MM.1S (cell line): ENCODE data around the gene NT5C1A.

ENCODE experiments used
- DNase-seq: peaks from one replicate; pipeline ENCODE4 v3.0.0-alpha.2; 2015
- H2AFZ ChIP-seq: fragments of 300-600 bp; sonication (generic); 2 replicates; pipeline ENCODE4 v1.6.0; 2016; ENCODE audit warnings: antibody characterized with exemption, low read length
- H3F3A ChIP-seq: fragments of 300-600 bp; sonication (generic); 2 replicates; pipeline ENCODE4 v1.6.1; 2016; ENCODE audit warnings: mild to moderate bottlenecking, antibody characterized with exemption, low read length, moderate library complexity, mixed read lengths; ENCODE audit not compliant: insufficient read depth
- H3K27ac ChIP-seq: fragments of 300-600 bp; sonication (generic); 2 replicates; pipeline ENCODE4 v1.5.1; 2016; ENCODE audit warnings: mild to moderate bottlenecking, low read length
- H3K27me3 ChIP-seq: fragments of 300-600 bp; sonication (generic); replicated peaks from 2 replicates; pipeline ENCODE4 v1.6.0; 2016; ENCODE audit warnings: low read length; ENCODE audit not compliant: insufficient read depth
- H3K36me3 ChIP-seq: fragments of 300-600 bp; sonication (generic); replicated peaks from 2 replicates; pipeline ENCODE4 v1.6.1; 2016; ENCODE audit warnings: mild to moderate bottlenecking, low read length, mixed read lengths; ENCODE audit not compliant: insufficient read depth
- H3K4me1 ChIP-seq: fragments of 300-600 bp; sonication (generic); 2 replicates; pipeline ENCODE4 v1.6.1; 2016; ENCODE audit warnings: low read length, mixed read lengths
- H3K4me2 ChIP-seq: fragments of 300-600 bp; sonication (generic); 2 replicates; pipeline ENCODE4 v1.6.0; 2016; ENCODE audit warnings: low read depth, low read length
- H3K4me3 ChIP-seq: fragments of 300-600 bp; sonication (generic); 2 replicates; pipeline ENCODE4 v1.5.1; 2016; ENCODE audit warnings: low read length, mixed read lengths
- H3K79me2 ChIP-seq: fragments of 300-600 bp; sonication (generic); 2 replicates; pipeline ENCODE4 v1.6.1; 2016; ENCODE audit warnings: mixed run types, low read length, mixed read lengths
- H3K9ac ChIP-seq: fragments of 300-600 bp; sonication (generic); 2 replicates; pipeline ENCODE4 v1.6.1; 2016; ENCODE audit warnings: low read length, mixed read lengths
- H3K9me2 ChIP-seq: fragments of 300-600 bp; sonication (generic); replicated peaks from 2 replicates; pipeline ENCODE4 v1.6.1; 2016; ENCODE audit warnings: mild to moderate bottlenecking, low read length, mixed read lengths; ENCODE audit not compliant: insufficient read depth
- H3K9me3 ChIP-seq: fragments of 300-600 bp; sonication (generic); replicated peaks from 2 replicates; pipeline ENCODE4 v1.6.1; 2016; ENCODE audit warnings: mild to moderate bottlenecking, low read length, mixed read lengths; ENCODE audit not compliant: insufficient read depth
- H4K20me1 ChIP-seq: fragments of 300-600 bp; sonication (generic); 2 replicates; pipeline ENCODE4 v1.6.1; 2016; ENCODE audit warnings: mild to moderate bottlenecking, low read length, moderate library complexity, mixed read lengths; ENCODE audit not compliant: insufficient read depth
- CTCF ChIP-seq: fragments of 300-600 bp; sonication (generic); IDR thresholded peaks from 2 replicates; pipeline ENCODE4 v1.5.1; 2016; ENCODE audit warnings: antibody characterized with exemption, low read length, mixed read lengths
- EZH2 ChIP-seq: fragments of 300-600 bp; sonication (generic); optimal IDR thresholded peaks from 2 replicates; pipeline ENCODE3; 2017; ENCODE audit warnings: low read depth, mild to moderate bottlenecking, antibody characterized with exemption, low read length, mixed read lengths
- EZH2phosphoT487 ChIP-seq: fragments of 300-600 bp; sonication (generic); IDR thresholded peaks from 2 replicates; pipeline ENCODE4 v1.6.1; 2018; ENCODE audit warnings: antibody characterized with exemption, low read length

NT5C1A gene

GRCh38 chr1:39675220-39675619, 3.3 kb upstream of the NT5C1A start:
- Histone ChIP-seq H3K36me3 (no peaks in the 10 kb centered on the region), H3K79me2 (no peaks in the 10 kb centered on the region), H3K27me3 (0 out of 2 replicates have a peak, but pooled peaks cover 12% of the 10 kb centered on the region), H4K20me1 (no peaks in the 10 kb centered on the region), H3K9ac (no peak overlapping the region), H2AFZ (no peak overlapping the region), H3K4me2 (no peak overlapping the region), H3K4me3 (no peak overlapping the region), H3K9me3 (no peaks in the 10 kb centered on the region), H3K27ac (no peak overlapping the region), H3K9me2 (no peaks in the 10 kb centered on the region), H3K4me1 (peaks cover 12% of the 10 kb centered on the region), H3F3A (peaks cover 4% of the 10 kb centered on the region)
- TF ChIP-seq EZH2phosphoT487 (no peak), CTCF (no peak), EZH2 (no peak)
- DNase-seq, result no peak

GRCh38 chr1:39673215-39673614, 1.3 kb upstream of the NT5C1A start:
- DNase-seq, result no peak
- 0 out of 2 replicates have a peak, but pooled peaks cover 12% of the 10 kb centered on the region for H3K27me3 ChIP-seq

GRCh38 chr1:39672551-39672947, 642 bp upstream of the NT5C1A start:
- no peak overlapping the region for H3K27ac ChIP-seq
- H3K9me3 ChIP-seq, result no peaks in the 10 kb centered on the region
- no peak overlapping the region for H3K9ac ChIP-seq
- peak overlapping the region; percentile 92; the same call in 1 of the 2 replicates for H2AFZ ChIP-seq
- peak overlapping the region; percentile 97; the same call in 1 of the 2 replicates for H3K4me2 ChIP-seq
- H3K79me2 ChIP-seq, result no peaks in the 10 kb centered on the region
- H4K20me1 ChIP-seq, result no peaks in the 10 kb centered on the region
- H3K4me1 ChIP-seq, result peaks cover 4% of the 10 kb centered on the region; the same call in 1 of the 2 replicates
- peak; percentile 32 for DNase-seq
- TF ChIP-seq CTCF, result peak; percentile 84
- no peak for TF ChIP-seq EZH2
- H3K27me3 ChIP-seq, result 0 out of 2 replicates have a peak, but pooled peaks cover 12% of the 10 kb centered on the region
- H3K4me3 ChIP-seq, result peak overlapping the region; percentile 69
- no peaks in the 10 kb centered on the region for H3K9me2 ChIP-seq
- no peaks in the 10 kb centered on the region for H3K36me3 ChIP-seq
- H3F3A ChIP-seq, result no peaks in the 10 kb centered on the region

More at GRCh38 chr1:39673215-39673614, 1.3 kb upstream of the NT5C1A start:
- Histone ChIP-seq H4K20me1 (no peaks in the 10 kb centered on the region), H2AFZ (no peak overlapping the region), H3K9ac (no peak overlapping the region), H3K9me3 (no peaks in the 10 kb centered on the region), H3K4me3 (no peak overlapping the region), H3K79me2 (no peaks in the 10 kb centered on the region), H3K4me1 (peaks cover 4% of the 10 kb centered on the region; the same call in 1 of the 2 replicates), H3F3A (no peaks in the 10 kb centered on the region), H3K9me2 (no peaks in the 10 kb centered on the region), H3K27ac (no peak overlapping the region), H3K36me3 (no peaks in the 10 kb centered on the region), H3K4me2 (no peak overlapping the region)
- no peak for TF ChIP-seq CTCF
- TF ChIP-seq EZH2phosphoT487, result no peak
- no peak for TF ChIP-seq EZH2
